Central memory CD8-positive, alpha-beta T cell (primary cell): ENCODE results near the gene CSTF3.

Experiments used
- ATAC-seq: fragments of 150-1000 bp; cut with Tn5 transposase; replicated peaks from 2 replicates; pipeline ENCODE4 v1.10.0; 2022; ENCODE audit warnings: mild to moderate bottlenecking, moderate FRiP score, moderate number of reproducible peaks; ENCODE audit not compliant: poor library complexity, severe bottlenecking; ENCODE audit errors: extremely low read depth
- DNase-seq, 2 donors: peaks; one replicate each; pipeline ENCODE4 v3.0.0; 2021; ENCODE audit warnings: low spot score in 2 of 2
- H3K27ac Mint-ChIP-seq: one replicate; pipeline ENCODE4 v1.8.0; 2022; ENCODE audit warnings: low read depth, mild to moderate bottlenecking, moderate library complexity, mixed read lengths
- H3K27me3 Mint-ChIP-seq: one replicate; pipeline ENCODE4 v1.8.0; 2022; ENCODE audit warnings: mixed read lengths
- H3K36me3 Mint-ChIP-seq: one replicate; pipeline ENCODE4 v1.8.0; 2022; ENCODE audit warnings: mild to moderate bottlenecking, moderate library complexity, mixed read lengths; ENCODE audit not compliant: insufficient read depth
- H3K4me1 Mint-ChIP-seq: one replicate; pipeline ENCODE4 v1.8.0; 2022; ENCODE audit warnings: mixed read lengths
- H3K4me3 Mint-ChIP-seq: one replicate; pipeline ENCODE4 v1.8.0; 2022; ENCODE audit warnings: mild to moderate bottlenecking, moderate library complexity, mixed read lengths
- H3K9me3 Mint-ChIP-seq: one replicate; pipeline ENCODE4 v1.8.0; 2022; ENCODE audit warnings: mixed read lengths

Gene CSTF3

DNA sequence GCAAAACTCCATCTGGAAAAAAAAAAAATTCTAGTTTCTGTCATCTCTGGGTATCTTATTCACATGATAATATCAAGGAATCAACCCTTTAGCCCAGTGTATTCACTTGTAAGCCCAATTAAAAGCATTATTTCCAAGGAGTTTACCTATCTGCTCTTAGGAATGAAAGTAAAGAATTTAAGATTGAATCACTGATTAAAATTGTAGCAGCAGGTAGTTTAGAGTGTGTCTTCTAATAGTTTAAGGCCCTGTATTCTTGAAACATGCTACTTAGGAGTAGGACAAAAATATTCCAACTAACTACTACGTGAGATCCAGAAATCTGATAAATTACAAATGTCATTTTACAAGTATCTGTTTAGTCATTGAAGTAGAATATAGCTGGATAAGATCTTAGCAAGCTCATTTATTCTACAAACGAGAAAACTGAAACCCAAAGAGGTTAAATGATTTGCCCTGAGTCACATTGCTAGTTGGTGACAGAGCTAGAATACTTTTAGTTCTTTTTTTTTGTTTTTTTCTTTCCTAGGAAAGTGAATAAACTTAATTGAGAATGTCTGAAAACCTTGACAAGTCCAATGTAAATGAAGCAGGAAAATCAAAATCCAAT, 118.0 kb downstream of the CSTF3 start:
- DNase-seq (no peak), ATAC-seq (no peak)
- Mint-ChIP-seq H3K27me3 (no peaks in the 10 kb centered on the region), H3K9me3 (no peaks in the 10 kb centered on the region), H3K4me1 (peaks cover 12% of the 10 kb centered on the region), H3K36me3 (peaks cover 36% of the 10 kb centered on the region), H3K4me3 (no peak overlapping the region), H3K27ac (no peak overlapping the region)

DNA sequence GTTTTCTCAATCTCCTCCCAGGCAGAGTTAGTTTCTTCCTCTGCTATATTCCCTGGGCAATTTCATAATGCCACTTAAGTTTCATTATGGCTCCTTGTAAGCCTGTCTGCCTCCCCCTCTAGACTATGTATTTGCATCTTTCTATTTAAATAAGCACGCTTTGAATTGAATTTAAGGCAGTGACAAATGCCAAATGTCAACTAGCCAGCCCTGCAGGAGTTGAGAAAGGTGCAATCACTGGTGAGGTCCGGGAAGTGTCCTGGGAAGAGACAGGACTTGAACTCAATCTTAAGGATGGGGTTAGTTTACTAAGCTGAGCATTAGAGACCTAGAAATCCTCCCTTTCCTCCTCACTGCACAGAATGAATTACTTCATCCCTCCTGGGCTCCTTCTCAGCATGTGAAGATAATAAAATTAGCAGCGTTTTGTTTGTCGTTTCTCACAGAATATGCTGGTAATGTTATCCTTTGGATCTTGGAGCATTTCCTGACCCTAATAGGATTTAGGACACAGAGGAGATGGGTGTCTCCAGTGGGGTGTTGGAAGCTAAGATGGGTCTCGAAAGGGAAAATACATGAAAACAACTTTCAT, 120.3 kb downstream of the CSTF3 start:
- Mint-ChIP-seq H3K36me3 (peaks cover 27% of the 10 kb centered on the region), H3K4me1 (peaks cover 12% of the 10 kb centered on the region), H3K27me3 (no peaks in the 10 kb centered on the region), H3K9me3 (no peaks in the 10 kb centered on the region), H3K27ac (peak overlapping the region; percentile 82), H3K4me3 (peak overlapping the region; percentile 93)
- DNase-seq: no peak
- ATAC-seq: no peak

DNA sequence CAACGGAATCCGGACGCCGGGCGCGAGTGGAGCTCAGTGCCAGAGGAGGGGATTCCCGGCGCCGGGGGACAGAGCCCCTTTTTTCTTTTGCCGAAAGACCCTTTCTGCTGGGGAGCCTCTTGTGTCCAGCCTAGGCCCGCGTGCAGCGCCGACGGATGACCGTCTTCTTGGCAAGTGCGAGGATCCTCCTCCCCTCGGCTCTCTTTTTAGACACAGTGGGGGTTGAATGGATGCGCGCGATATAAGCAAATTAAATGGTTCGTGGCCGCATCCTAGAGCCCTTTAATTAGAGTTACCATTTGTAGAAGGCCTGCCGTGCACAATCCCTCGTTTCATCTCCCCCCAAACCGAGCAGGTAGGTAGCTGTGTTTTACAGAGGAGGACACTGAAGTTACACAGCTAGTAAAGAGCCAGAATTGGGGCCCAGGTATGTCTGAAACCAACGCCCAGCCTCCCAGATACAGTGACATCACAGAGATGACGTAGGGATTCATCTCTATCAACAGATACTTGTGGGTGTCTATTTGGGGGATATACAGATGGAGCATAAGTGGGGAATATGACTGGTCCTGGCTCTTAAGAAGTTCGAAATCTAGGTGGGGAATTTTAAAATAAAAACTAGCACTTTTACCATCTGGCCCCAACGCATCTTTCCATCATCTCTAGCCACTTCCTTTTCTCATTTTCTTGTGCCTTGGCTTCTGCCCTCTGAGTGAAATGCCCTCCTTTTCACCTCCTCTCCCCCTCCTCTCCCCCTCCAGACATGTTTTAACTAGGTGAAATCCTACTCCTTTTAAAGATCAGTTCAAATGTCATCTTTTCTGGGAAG, 121.0 kb downstream of the CSTF3 start:
- H3K4me3 Mint-ChIP-seq: peak overlapping the region; percentile 93
- no peaks in the 10 kb centered on the region for H3K9me3 Mint-ChIP-seq
- H3K27ac Mint-ChIP-seq: peak overlapping the region; percentile 82
- peaks cover 12% of the 10 kb centered on the region for H3K4me1 Mint-ChIP-seq
- H3K27me3 Mint-ChIP-seq: peaks cover 4% of the 10 kb centered on the region
- DNase-seq: peak in 1 of 2 donors; percentile 31
- H3K36me3 Mint-ChIP-seq: peaks cover 23% of the 10 kb centered on the region
- peak; percentile 56 for ATAC-seq

DNA sequence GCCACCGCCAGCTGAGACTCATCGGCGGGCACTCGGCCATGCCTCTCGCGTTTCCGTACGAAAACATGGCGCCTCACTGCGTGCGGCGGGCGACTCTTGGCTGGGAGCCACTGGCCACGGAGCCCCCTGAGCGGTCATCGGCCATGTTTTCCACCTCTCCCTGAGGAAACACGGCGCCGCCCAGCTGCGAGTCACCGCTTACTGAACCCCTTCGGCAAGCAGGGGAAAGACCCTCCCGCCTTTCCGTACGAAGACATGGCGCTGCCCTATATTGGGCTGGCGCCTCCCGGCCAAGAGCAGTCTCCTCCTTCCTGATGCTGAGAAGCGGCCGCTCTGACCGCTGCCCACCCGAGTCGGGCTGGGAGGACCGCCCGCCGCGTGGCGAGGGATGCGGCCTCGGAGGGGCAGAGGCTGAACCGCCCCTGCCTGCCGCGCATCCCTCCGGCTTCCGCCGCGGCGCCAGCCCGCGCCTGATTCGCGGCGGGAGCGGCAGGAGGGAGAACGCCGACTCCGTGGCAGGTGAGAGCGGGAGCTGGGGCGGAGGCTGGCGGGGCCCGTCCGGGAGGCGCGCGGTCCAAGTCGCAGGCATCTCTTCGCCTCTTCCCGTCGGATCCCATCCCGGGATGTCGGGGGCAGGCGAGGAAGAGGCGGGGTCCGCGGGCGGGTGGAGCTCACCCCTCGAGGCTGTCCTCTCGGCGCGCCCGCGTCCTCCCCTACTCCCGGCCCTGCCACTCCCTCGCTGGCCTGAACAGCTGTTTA, 121.8 kb downstream of the CSTF3 start, which contains the start of gene TCP11L1:
TCP11L1 (plus strand) TSS at position 299 of the 759 bp plus-strand sequence. CDS start 4,202 bp downstream, outside the sequence.
- Mint-ChIP-seq H3K4me1 (peaks cover 12% of the 10 kb centered on the region), H3K36me3 (peaks cover 18% of the 10 kb centered on the region), H3K27ac (peak within 1 kb of the TSS; percentile 88), H3K9me3 (no peaks in the 10 kb centered on the region), H3K27me3 (peaks cover 10% of the 10 kb centered on the region), H3K4me3 (peak within 1 kb of the TSS; percentile 93)
- ATAC-seq: peak; percentile 83
- DNase-seq: peak; percentile 70 to 71

DNA sequence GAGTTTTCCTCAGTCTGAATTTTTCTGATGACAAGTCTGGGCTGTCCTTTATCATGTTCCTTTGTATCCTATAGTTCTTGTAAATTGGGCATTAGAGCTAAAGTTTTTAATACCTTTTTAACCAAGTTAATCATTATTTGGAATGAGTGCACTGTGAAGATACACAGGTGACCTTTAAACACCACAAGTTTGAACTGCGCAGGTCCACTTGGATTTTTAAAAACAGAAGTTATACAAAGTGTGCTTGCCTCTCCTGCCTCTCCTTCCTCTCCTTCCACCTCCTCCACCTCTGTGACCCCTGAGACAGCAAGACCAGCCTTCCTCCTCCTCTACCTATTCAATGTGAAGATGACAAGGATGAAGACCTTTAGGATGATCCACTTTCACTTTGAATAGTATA, 126.3 kb downstream of the CSTF3 start:
- H3K27ac Mint-ChIP-seq: no peak overlapping the region
- H3K4me3 Mint-ChIP-seq: no peak overlapping the region
- H3K9me3 Mint-ChIP-seq: no peaks in the 10 kb centered on the region
- DNase-seq (no peak), ATAC-seq (no peak)
- peaks cover 12% of the 10 kb centered on the region for H3K36me3 Mint-ChIP-seq
- peaks cover 33% of the 10 kb centered on the region for H3K27me3 Mint-ChIP-seq
- H3K4me1 Mint-ChIP-seq: no peaks in the 10 kb centered on the region
